ENCODE data around the gene AFM. TPM values are rescaled to one million over a fixed set of nuclear protein-coding genes. Genes with fewer than 3 reads are reported as not detected.

Gene AFM
- total RNA-seq, 2 experiments from 2014 or later, result not detected

DNA sequence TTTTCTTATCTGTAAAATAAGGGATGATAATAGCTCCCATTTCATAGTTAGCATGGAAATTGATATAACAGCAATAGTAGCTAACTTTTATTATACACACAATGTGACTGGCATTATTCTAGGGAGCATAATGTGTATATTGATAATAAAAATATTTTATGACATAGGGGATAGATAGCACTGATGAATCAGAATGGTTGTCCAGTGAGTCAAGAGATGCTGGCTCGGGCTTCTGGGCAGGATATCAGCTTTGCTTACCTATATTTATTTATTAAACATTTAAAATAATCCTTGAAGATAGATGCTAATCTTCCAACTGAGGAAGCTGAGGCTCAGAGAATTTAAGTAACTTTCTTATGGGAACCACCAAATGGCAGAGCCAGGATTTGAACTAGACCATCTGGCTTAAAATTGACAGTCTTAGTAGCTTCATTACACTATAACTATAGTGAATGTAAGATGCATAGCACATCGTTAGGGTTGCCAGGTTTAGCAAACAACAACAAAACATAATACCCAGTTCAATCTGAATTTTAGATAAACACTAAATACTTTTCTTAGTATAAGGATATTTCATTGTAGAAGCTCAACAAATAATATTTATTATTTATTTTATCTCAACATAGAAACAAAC is 42.8 kb upstream of the AFM start:
- no peak overlapping the region for H2AFZ ChIP-seq (ENCODE audit: low read length)
- ChIA-PET CTCF (ENCODE audit: unreplicated experiment) (no interaction called here), POLR2A (interaction anchor here (0.6 to 1.6 kb wide), 8 partner anchors 14 to 647 kb away, joined by 3 to 4 read pairs (median 3); no protein-coding TSS in a partner anchor)
- no peak for DNase-seq (ENCODE audit: low spot score)
- intact Hi-C loops (cut with micrococcal nuclease; ENCODE audit: unreplicated experiment), result no loop called here
- no peaks in the 10 kb centered on the region for H3K79me2 ChIP-seq (ENCODE audit: insufficient read depth, low read depth, low read length)
- H3K4me1 ChIP-seq (ENCODE audit: insufficient read depth, low read length, poor library complexity, severe bottlenecking), result no peaks in the 10 kb centered on the region
- H3K4me2 ChIP-seq (ENCODE audit: low read length), result no peak overlapping the region
- no peaks in the 10 kb centered on the region for H3K9me2 ChIP-seq (ENCODE audit: insufficient read depth, low read length)
- no peaks in the 10 kb centered on the region for H3K36me3 ChIP-seq (ENCODE audit: insufficient read depth, low read length)
- no peak for TF ChIP-seq EZH2phosphoT487 (IDR thresholded peaks at IDR 0.05; ENCODE audit: borderline replicate concordance, low read depth, low read length)
- no peak overlapping the region for H3K4me3 ChIP-seq (ENCODE audit: low read depth, low read length, poor library complexity, severe bottlenecking)
- no peaks in the 10 kb centered on the region for H4K20me1 ChIP-seq (ENCODE audit: insufficient read depth, low read length)
- no TSS peak for BruUV-seq (replicated peaks)
- no peak overlapping the region for H3K27ac ChIP-seq (ENCODE audit: low read depth, low read length, poor library complexity, severe bottlenecking)
- no peaks in the 10 kb centered on the region for H3K9me3 ChIP-seq (ENCODE audit: low read length)

DNA sequence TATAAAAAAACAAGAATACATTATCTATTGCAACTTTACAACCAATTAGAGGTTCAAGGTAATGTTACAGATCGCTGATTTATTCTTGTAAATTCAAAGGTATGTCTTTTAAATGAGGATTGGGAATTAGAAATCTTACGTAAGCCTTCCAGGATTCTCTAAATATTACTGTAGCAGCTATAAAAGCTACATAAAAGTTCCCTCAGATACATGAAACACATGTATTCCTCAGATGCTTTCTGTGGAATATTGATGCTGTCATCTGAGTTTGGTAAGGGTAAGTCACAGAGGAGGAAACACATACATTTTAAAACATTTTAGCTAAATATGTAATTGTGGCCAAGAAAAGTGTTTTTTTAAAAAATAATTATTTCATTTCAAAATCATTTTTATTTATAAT is 42.1 kb upstream of the AFM start:
- no peaks in the 10 kb centered on the region for H3K9me3 ChIP-seq (ENCODE audit: low read length)
- intact Hi-C loops (cut with micrococcal nuclease; ENCODE audit: unreplicated experiment), result no loop called here
- no peak for DNase-seq (ENCODE audit: low spot score)
- no peak overlapping the region for H3K27ac ChIP-seq (ENCODE audit: low read depth, low read length, poor library complexity, severe bottlenecking)
- no TSS peak for BruUV-seq (replicated peaks)
- H2AFZ ChIP-seq (ENCODE audit: low read length), result no peak overlapping the region
- no peaks in the 10 kb centered on the region for H3K79me2 ChIP-seq (ENCODE audit: insufficient read depth, low read depth, low read length)
- H3K36me3 ChIP-seq (ENCODE audit: insufficient read depth, low read length), result no peaks in the 10 kb centered on the region
- H3K4me1 ChIP-seq (ENCODE audit: insufficient read depth, low read length, poor library complexity, severe bottlenecking), result no peaks in the 10 kb centered on the region
- TF ChIP-seq, protein P1, sequence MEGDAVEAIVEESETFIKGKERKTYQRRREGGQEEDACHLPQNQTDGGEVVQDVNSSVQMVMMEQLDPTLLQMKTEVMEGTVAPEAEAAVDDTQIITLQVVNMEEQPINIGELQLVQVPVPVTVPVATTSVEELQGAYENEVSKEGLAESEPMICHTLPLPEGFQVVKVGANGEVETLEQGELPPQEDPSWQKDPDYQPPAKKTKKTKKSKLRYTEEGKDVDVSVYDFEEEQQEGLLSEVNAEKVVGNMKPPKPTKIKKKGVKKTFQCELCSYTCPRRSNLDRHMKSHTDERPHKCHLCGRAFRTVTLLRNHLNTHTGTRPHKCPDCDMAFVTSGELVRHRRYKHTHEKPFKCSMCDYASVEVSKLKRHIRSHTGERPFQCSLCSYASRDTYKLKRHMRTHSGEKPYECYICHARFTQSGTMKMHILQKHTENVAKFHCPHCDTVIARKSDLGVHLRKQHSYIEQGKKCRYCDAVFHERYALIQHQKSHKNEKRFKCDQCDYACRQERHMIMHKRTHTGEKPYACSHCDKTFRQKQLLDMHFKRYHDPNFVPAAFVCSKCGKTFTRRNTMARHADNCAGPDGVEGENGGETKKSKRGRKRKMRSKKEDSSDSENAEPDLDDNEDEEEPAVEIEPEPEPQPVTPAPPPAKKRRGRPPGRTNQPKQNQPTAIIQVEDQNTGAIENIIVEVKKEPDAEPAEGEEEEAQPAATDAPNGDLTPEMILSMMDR (conservative IDR thresholded peaks at IDR 0.05; ENCODE audit: low read length), result no peak
- TF ChIP-seq EZH2phosphoT487 (IDR thresholded peaks at IDR 0.05; ENCODE audit: borderline replicate concordance, low read depth, low read length), result no peak
- H4K20me1 ChIP-seq (ENCODE audit: insufficient read depth, low read length), result no peaks in the 10 kb centered on the region
- H3K4me2 ChIP-seq (ENCODE audit: low read length), result no peak overlapping the region
- POLR2A ChIA-PET, result interaction anchor here (0.6 to 1.6 kb wide), 3 partner anchors 19 to 98 kb away, joined by 3 to 4 read pairs (median 3); no protein-coding TSS in a partner anchor
- H3K9me2 ChIP-seq (ENCODE audit: insufficient read depth, low read length), result no peaks in the 10 kb centered on the region
- H3K4me3 ChIP-seq (ENCODE audit: low read depth, low read length, poor library complexity, severe bottlenecking), result no peak overlapping the region
- CTCF ChIA-PET (ENCODE audit: unreplicated experiment), result no interaction called here

DNA sequence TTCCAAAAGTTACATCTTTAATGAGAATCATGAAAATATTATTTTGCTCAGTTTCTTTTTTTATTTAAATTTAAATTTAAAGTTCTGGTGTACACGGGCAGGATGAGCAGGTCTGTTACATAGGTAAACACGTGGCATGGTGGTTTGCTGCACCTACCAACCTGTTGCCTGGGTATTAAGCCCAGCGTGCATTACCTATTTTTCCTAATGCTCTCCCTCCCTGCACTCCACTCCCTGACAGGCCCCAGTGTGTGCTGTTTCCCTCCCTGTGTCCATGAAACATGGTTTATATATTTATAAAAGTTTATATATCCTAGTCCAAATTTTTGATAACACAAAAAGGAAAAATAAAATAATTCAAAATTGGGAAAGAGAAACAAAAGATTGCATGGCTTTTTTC is 41.6 kb upstream of the AFM start:
- Histone ChIP-seq H3K4me2 (ENCODE audit: low read length) (no peak overlapping the region), H3K36me3 (ENCODE audit: insufficient read depth, low read length) (no peaks in the 10 kb centered on the region), H3K4me3 (ENCODE audit: low read depth, low read length, poor library complexity, severe bottlenecking) (no peak overlapping the region), H4K20me1 (ENCODE audit: insufficient read depth, low read length) (no peaks in the 10 kb centered on the region), H3K79me2 (ENCODE audit: insufficient read depth, low read depth, low read length) (no peaks in the 10 kb centered on the region), H3K27ac (ENCODE audit: low read depth, low read length, poor library complexity, severe bottlenecking) (no peak overlapping the region), H3K9me3 (ENCODE audit: low read length) (no peaks in the 10 kb centered on the region), H3K4me1 (ENCODE audit: insufficient read depth, low read length, poor library complexity, severe bottlenecking) (no peaks in the 10 kb centered on the region), H2AFZ (ENCODE audit: low read length) (no peak overlapping the region), H3K9me2 (ENCODE audit: insufficient read depth, low read length) (no peaks in the 10 kb centered on the region)
- ChIA-PET CTCF (ENCODE audit: unreplicated experiment) (no interaction called here), POLR2A (no interaction called here)
- no peak for DNase-seq (ENCODE audit: low spot score)
- intact Hi-C loops (cut with micrococcal nuclease; ENCODE audit: unreplicated experiment), result loop anchor here (10.0 kb wide), 1 partner anchor 125 kb away; no protein-coding TSS in a partner anchor
- TF ChIP-seq, protein P1 (conservative IDR thresholded peaks at IDR 0.05; ENCODE audit: low read length), result no peak
- TF ChIP-seq EZH2phosphoT487 (IDR thresholded peaks at IDR 0.05; ENCODE audit: borderline replicate concordance, low read depth, low read length), result no peak
- no TSS peak for BruUV-seq (replicated peaks)
